ENCODE measurements around the gene EP400. TPM values are rescaled to one million over a fixed set of nuclear protein-coding genes. Genes with fewer than 3 reads are reported as not detected.

EP400 gene
- total RNA-seq, 1 donor from 2014 or later: 55.2 TPM

- no peaks in the 10 kb centered on the region for H3K4me1 Mint-ChIP-seq (ENCODE audit: unreplicated experiment)
- TF ChIP-seq CTCF (conservative IDR thresholded peaks at IDR 0.05): no peak
- H3K27me3 Mint-ChIP-seq: no peaks in the 10 kb centered on the region
- H3K36me3 Mint-ChIP-seq: peaks cover 13% of the 10 kb centered on the region
- H3K4me3 Mint-ChIP-seq: no peak overlapping the region
- no peaks in the 10 kb centered on the region for H3K9me3 Mint-ChIP-seq
- no peak overlapping the region for H3K27ac Mint-ChIP-seq
- no peak for DNase-seq (ENCODE audit: extremely low spot score, unreplicated experiment)
Observed at GRCh38 chr12:132121283-132121682, 171.5 kb downstream of the EP400 start.

GRCh38 chr12:132123970-132124765 is 174.4 kb downstream of the EP400 start:
- TF ChIP-seq CTCF (conservative IDR thresholded peaks at IDR 0.05): no peak
- Mint-ChIP-seq H3K4me3 (no peak overlapping the region), H3K27ac (no peak overlapping the region), H3K36me3 (peaks cover 34% of the 10 kb centered on the region), H3K4me1 (ENCODE audit: unreplicated experiment) (no peaks in the 10 kb centered on the region), H3K27me3 (no peaks in the 10 kb centered on the region), H3K9me3 (peaks cover 3% of the 10 kb centered on the region)
- DNase-seq (ENCODE audit: extremely low spot score, unreplicated experiment): no peak

- no peak for DNase-seq (ENCODE audit: extremely low spot score, unreplicated experiment)
- H3K4me3 Mint-ChIP-seq: no peak overlapping the region
- peaks cover 36% of the 10 kb centered on the region for H3K36me3 Mint-ChIP-seq
- H3K9me3 Mint-ChIP-seq: peaks cover 4% of the 10 kb centered on the region
- TF ChIP-seq CTCF (conservative IDR thresholded peaks at IDR 0.05): no peak
- H3K27ac Mint-ChIP-seq: no peak overlapping the region
- no peaks in the 10 kb centered on the region for H3K4me1 Mint-ChIP-seq (ENCODE audit: unreplicated experiment)
- H3K27me3 Mint-ChIP-seq: no peaks in the 10 kb centered on the region
Observed at GRCh38 chr12:132124766-132125425, 175.2 kb downstream of the EP400 start.

GRCh38 chr12:132125736-132126135 is 176.0 kb downstream of the EP400 start:
- peaks cover 4% of the 10 kb centered on the region for H3K9me3 Mint-ChIP-seq
- no peak for DNase-seq (ENCODE audit: extremely low spot score, unreplicated experiment)
- no peak overlapping the region for H3K27ac Mint-ChIP-seq
- H3K27me3 Mint-ChIP-seq: no peaks in the 10 kb centered on the region
- no peak overlapping the region for H3K4me3 Mint-ChIP-seq
- no peaks in the 10 kb centered on the region for H3K4me1 Mint-ChIP-seq (ENCODE audit: unreplicated experiment)
- H3K36me3 Mint-ChIP-seq: peaks cover 36% of the 10 kb centered on the region
- TF ChIP-seq CTCF (conservative IDR thresholded peaks at IDR 0.05): no peak

GRCh38 chr12:132127041-132127440 is 177.3 kb downstream of the EP400 start:
- no peak overlapping the region for H3K27ac Mint-ChIP-seq
- peaks cover 41% of the 10 kb centered on the region for H3K36me3 Mint-ChIP-seq
- no peaks in the 10 kb centered on the region for H3K27me3 Mint-ChIP-seq
- H3K4me1 Mint-ChIP-seq (ENCODE audit: unreplicated experiment): no peaks in the 10 kb centered on the region
- H3K4me3 Mint-ChIP-seq: no peak overlapping the region
- H3K9me3 Mint-ChIP-seq: peaks cover 4% of the 10 kb centered on the region
- DNase-seq (ENCODE audit: extremely low spot score, unreplicated experiment): no peak
- no peak for TF ChIP-seq CTCF (conservative IDR thresholded peaks at IDR 0.05)

Measured in type B pancreatic cell (in vitro differentiated cells).